Jurkat, Clone E6-1 (cell line): Measurements from ENCODE around the gene PPARGC1A.

Source experiments
- DNase-seq: peaks from one replicate; pipeline ENCODE4 v3.0.0-alpha.2; 2011; ENCODE audit warnings: low read depth, low spot score
- H3K4me3 ChIP-seq: 2 replicates; pipeline ENCODE4 v1.5.1; 2011; ENCODE audit warnings: mild to moderate bottlenecking, low read length, control low read depth, moderate library complexity

The PPARGC1A gene

GRCh38 chr4:23855912-23856605 is 33.8 kb downstream of the PPARGC1A start:
- no peak overlapping the region for H3K4me3 ChIP-seq
- no peak for DNase-seq

GRCh38 chr4:23853986-23854660 is 35.7 kb downstream of the PPARGC1A start:
- no peak overlapping the region for H3K4me3 ChIP-seq
- no peak for DNase-seq

- no peak for DNase-seq
- no peak overlapping the region for H3K4me3 ChIP-seq
Observed at GRCh38 chr4:23851464-23851863, 38.4 kb downstream of the PPARGC1A start.

DNA sequence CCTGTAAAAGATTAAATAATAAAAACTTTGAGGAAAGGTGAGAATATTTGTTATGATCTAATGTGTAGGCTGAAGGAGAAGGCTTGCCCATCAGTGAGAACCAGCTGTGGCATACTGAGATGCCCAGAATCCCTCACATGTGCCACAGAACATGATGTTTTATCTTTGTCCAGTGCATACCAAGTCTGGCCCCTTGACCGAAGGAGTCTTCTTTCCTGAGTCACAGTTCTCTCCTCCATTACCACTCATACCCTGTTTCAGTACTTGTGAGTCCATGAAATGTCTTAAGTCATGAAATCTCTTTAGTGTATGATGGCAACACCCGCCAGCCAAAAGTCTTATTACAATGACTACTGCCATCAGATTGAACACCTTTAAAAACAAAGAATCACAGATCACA is 42.7 kb downstream of the PPARGC1A start:
- no peak overlapping the region for H3K4me3 ChIP-seq
- DNase-seq: no peak

GRCh38 chr4:23844961-23845360 is 44.9 kb downstream of the PPARGC1A start:
- no peak for DNase-seq
- no peak overlapping the region for H3K4me3 ChIP-seq

- no peak for DNase-seq
Observed at GRCh38 chr4:23839279-23839678, 50.6 kb downstream of the PPARGC1A start.

GRCh38 chr4:23838607-23839006 is 51.2 kb downstream of the PPARGC1A start:
- no peak for DNase-seq
- no peak overlapping the region for H3K4me3 ChIP-seq

More at GRCh38 chr4:23839279-23839678, 50.6 kb downstream of the PPARGC1A start:
- no peak overlapping the region for H3K4me3 ChIP-seq

DNA sequence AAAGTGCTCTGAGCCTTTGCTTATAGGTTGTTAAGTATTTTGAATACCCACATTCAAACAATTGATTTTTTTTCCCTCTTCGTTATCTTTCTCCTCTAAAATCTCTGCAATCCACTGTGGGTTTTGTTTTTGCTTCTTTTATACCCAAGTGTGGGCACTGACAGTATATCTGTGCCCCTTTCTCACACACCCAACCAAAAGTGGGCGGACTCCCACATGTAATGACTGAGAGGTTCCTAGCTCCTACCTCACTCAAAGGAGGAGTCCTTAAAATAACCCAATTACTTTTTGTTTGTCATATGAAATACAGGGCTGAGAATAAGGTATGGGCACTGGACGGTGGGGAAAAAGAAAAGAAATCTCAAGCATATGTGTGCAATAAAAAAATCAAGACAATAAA is 51.7 kb downstream of the PPARGC1A start:
- no peak overlapping the region for H3K4me3 ChIP-seq
- no peak for DNase-seq

DNA sequence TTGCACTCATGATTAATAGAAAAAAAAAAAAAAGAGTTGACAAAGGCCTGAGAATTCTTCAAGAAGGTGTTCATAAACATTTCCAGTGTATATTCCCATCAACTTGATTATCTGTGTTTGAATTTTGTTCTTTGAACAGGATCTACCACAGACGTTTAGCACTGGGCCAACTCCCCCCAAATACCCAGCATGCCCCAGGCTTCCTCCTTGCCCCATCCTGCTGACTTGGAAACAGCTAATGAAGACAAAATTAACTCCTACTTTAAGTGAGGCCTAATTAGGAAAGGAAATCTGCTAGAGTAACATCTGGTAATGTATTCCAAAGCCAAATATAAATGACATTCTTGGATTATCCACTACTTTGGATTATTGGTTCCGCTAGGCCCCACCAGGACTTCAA is 52.5 kb downstream of the PPARGC1A start:
- H3K4me3 ChIP-seq: no peak overlapping the region
- DNase-seq: no peak

DNA sequence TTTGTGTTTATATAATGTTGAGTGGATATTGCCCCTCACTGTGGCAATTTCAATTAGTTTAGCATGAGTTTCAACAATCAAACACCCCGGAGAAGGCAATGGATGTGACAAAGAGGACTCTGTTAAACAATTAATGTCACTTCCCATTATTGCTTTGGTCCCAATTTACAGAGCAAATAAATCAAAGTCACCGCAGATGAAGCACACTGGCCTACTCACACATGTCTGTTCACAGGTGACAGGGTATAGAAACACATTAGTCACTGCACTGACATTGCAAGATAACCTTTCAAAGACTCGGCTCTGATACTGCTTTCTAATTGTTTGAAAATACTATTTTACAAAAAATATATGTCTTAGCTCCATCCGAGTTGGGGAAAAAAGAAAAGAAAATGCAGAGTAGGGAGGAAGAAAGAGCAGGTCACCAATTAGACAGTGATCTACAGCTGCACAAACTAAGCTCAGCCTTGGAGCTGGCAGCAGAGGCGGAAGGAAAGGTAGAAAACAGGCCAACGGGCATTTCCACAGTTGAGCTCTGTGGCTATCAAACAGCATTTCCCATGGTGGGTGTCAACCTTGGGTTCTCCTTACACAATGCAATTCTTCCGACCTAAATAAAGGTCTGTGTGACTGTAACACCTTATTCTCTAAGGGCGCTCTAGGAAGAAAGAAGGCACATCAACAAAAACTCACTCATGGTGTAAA is 53.9 kb downstream of the PPARGC1A start:
- DNase-seq: no peak
- H3K4me3 ChIP-seq: no peak overlapping the region

DNA sequence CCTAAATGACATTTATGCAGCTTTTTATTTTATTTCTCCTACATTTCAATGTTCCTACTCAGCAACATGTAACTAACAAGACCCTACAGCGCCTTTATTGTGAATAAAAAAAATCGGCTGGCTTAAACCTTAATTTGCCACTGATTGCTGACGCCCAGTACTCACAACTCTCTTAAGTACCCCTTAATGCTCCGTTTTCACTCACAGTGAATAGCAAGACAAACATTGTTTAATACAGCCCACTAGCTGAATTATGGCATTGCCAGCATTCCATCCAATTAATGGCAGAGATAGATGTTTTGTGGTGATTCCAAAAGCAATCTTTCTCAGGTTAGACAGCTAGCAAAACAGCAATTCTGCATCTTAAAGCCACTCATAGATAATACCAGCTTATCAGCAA is 61.1 kb downstream of the PPARGC1A start:
- DNase-seq: no peak
- no peak overlapping the region for H3K4me3 ChIP-seq

DNA sequence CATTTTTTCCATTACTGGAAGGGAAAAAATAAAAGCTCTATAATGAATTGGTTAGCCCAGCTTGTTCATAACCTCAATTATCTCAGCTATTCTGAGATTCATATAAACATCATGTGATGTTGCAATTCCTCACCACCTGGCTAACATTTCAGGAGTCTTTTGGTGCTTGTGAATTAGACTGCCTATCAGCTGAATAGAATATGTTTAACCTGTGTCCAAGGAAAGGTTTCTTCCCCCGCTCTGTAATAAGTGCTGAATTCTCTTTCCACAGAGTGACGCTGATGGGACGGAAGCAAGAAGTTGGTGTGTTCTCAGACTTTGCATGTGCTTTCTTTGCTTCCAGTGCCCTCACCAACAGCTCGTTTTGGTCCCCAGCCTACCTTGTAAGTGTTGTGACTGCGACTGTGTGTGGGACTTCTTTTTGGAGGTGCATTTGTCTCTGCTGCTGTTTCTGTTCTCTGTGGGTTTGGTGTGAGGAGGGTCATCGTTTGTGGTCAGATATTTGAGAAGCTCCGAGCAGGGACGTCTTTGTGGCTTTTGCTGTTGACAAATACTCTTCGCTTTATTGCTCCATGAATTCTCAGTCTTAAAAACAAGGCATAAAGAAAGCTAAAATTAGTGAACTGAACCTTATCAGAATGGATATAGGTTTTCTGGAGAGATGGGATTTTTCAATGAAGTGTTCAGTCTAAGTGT is 61.7 kb downstream of the PPARGC1A start:
- H3K4me3 ChIP-seq: no peak overlapping the region
- no peak for DNase-seq

GRCh38 chr4:23822181-23822580 is 67.7 kb downstream of the PPARGC1A start:
- no peak overlapping the region for H3K4me3 ChIP-seq
- no peak for DNase-seq

DNA sequence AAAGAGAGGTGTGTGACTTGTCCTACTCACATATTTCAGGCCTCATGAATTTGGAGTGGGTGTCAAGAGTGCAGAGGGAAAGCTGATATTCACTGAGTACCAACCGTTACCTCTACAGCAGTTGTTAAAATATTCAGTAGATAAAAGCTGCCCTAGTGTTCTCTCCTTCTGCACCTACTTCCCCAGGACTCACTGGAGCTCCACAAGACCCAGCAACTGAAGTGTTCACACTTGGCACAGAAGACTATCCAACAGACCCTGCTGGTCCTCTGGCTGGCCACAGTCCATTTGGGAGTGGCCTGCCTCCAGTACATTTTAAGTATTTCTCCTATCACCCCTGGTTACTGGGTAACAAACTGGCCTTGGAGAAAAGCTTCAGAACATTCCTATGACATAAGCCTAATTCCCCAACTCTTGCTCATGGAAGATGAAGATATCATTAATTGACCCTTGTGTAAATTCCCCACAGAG is 70.8 kb downstream of the PPARGC1A start:
- H3K4me3 ChIP-seq: no peak overlapping the region
- DNase-seq: no peak

DNA sequence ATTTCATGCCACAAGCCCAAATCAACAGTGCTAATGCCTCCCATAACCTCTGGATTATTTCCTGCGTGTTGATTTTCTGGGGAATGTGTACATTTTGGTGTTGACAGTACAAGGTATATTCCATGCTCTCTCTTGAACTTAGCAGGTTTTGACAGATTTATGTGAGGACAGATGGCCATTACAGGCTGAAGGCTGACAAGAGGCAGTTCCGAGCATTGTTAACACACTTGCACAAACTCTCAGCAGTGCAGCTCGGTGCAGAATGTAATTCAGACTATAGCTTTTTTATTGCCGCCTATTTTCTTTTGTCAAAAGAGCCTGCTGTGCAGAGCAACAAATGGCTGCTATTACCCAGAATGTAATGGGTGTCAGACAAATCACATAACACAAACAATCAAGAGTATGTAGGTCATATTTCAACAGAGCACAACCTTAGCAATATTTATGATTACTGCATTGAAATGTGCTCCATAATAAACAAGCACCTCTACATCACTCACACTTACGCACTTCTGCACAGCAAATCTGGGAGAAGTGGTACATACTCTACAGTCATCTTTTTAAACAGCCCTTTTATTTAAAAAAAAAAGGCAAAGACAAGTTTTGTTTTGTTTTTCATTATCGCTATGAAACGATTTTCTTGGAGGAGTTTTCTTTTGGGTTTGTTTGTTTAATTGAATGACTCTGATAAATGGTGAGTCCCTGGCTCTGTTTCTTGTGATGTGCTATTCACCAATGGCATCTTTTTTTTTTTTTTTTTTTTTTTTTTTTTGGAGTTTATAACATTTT is 71.6 kb downstream of the PPARGC1A start:
- no peak overlapping the region for H3K4me3 ChIP-seq
- no peak for DNase-seq

GRCh38 chr4:23814996-23815660 is 74.7 kb downstream of the PPARGC1A start:
- DNase-seq: no peak
- H3K4me3 ChIP-seq: no peak overlapping the region

DNA sequence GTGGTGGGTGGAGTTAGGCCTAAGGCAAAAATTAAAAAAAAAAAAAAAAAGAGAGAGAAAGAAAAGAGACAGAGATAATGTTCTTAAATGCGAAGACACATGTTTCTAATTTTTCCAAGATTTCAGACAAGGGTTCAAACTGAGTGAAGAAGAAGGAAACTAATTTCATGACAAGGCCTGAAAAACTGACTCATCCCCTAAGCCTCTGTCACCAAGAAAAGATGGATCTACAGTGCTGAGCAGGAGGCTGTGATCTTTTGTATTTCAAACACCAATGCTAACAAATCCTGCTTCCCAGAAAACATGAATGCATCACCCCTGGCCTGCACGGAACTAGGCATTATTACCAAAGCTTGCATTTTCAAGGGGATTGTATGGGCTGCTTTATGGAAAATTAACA is 75.3 kb downstream of the PPARGC1A start:
- DNase-seq: no peak
- H3K4me3 ChIP-seq: no peak overlapping the region

- no peak for DNase-seq
- H3K4me3 ChIP-seq: no peak overlapping the region
Observed at GRCh38 chr4:23811161-23811560, 78.7 kb downstream of the PPARGC1A start.
